Suprapubic skin (tissue), 4 donors: Measurements from ENCODE around the gene XYLT1. TPM values are rescaled to one million over a fixed set of nuclear protein-coding genes. Genes with fewer than 3 reads are reported as not detected.

Experiments
- DNase-seq, 2 donors: peaks; one replicate each; pipeline ENCODE4 v3.0.0-alpha.2; 2019; ENCODE audit warnings: low spot score in 2 of 2
- H3K27ac ChIP-seq: fragments of 200-600 bp; sonication (generic); one replicate; pipeline ENCODE4 v1.5.1; 2019
- H3K27me3 ChIP-seq: fragments of 200-600 bp; sonication (generic); one replicate; pipeline ENCODE4 v1.5.1; 2019
- H3K36me3 ChIP-seq: fragments of 200-600 bp; sonication (generic); one replicate; pipeline ENCODE4 v1.5.1; 2019
- H3K4me1 ChIP-seq: fragments of 200-600 bp; sonication (generic); one replicate; pipeline ENCODE4 v1.5.1; 2019
- H3K4me3 ChIP-seq: fragments of 200-600 bp; sonication (generic); one replicate; pipeline ENCODE4 v1.5.1; 2019; ENCODE audit warnings: mild to moderate bottlenecking
- H3K9me3 ChIP-seq: fragments of 200-600 bp; sonication (generic); one replicate; pipeline ENCODE4 v1.5.1; 2019
- EP300 ChIP-seq: sonication (generic); formaldehyde crosslinking; IDR thresholded peaks from one replicate; pipeline ENCODE4 v1.6.1; 2017; ENCODE audit warnings: antibody characterized with exemption
- POLR2A ChIP-seq, 2 donors: fragments of 450-650 bp; IDR thresholded peaks; one replicate each; pipeline ENCODE4 v1.6.1; 2017; ENCODE audit warnings: antibody characterized with exemption in 2 of 2, mild to moderate bottlenecking in 2 of 2, moderate library complexity in 2 of 2
- POLR2AphosphoS5 ChIP-seq, 3 donors: sonication (generic); formaldehyde crosslinking; IDR thresholded peaks; one replicate each; pipeline ENCODE4 v1.6.1; 2017; ENCODE audit warnings: antibody characterized with exemption in 3 of 3
- WGBS: methylation state at CpG from one replicate; pipeline ENCODE4 v1.1.5; 2018; 5-methylcytosine and 5-hydroxymethylcytosine counted together
- total RNA-seq, 4 donors: library from RNA; depleted of rRNA; stranded (reverse); fragments of >200 nt; gene quantifications; one replicate each; pipeline ENCODE4 v1.1.0, GENCODE V29; 2016
- TF ChIP-seq, protein P1 (sequence below), 2 donors: fragments of 200-600 bp in 1 of 2; fragments of 450-650 bp in 1 of 2; sonication (generic) in 1 of 2; IDR thresholded peaks; one replicate each; pipeline ENCODE4 v1.5.1; 2016 to 2019; ENCODE audit warnings: antibody characterized with exemption in 2 of 2, mild to moderate bottlenecking in 1 of 2, moderate library complexity in 1 of 2

XYLT1 gene
- total RNA-seq, 4 donors from 2014 or later: 23.5 to 30.6 (median 25.7) TPM

DNA sequence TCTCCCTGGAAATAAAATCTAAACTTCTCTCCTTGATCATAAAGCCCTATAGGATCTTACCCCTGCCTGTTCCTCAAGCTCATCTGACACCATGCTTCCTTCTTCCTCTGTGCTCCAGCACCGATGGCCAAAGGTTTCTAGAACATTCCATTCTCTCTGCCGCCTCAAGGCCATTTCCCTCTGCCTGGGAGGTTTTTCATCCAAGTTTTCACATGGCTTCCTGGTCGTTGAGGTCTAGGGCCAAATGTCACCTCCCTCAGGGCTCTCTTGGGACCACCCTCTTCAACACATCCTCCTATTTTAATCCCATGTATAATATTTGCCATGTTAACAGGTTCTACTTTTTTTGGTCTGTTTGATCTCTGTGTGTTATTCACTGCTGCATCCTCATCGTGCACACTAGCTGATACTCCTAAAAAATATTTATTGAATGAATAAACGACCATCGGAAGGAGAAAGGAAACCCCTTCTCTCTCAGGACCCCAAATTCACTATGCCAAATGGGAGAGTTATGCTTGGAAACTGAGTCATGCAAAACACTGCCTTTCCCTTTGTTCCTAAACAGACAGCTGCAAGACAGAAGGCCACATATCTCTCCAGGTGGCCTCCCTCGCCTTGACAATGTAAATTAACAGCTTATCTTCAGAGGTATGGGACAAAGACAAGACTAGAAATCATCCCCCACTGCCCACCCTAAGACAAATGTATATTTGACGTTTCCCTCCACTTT lies 78.5 kb downstream of the XYLT1 start:
- H3K27me3 ChIP-seq: no peaks in the 10 kb centered on the region
- H3K4me1 ChIP-seq: peaks cover 14% of the 10 kb centered on the region
- 76% methylated on average over 8 of the region's 8 CpGs for WGBS
- no peaks in the 10 kb centered on the region for H3K9me3 ChIP-seq
- H3K36me3 ChIP-seq: no peaks in the 10 kb centered on the region
- no peak for DNase-seq
- no peak overlapping the region for H3K4me3 ChIP-seq
- TF ChIP-seq POLR2A (IDR thresholded peaks at IDR 0.05) (no peak), POLR2AphosphoS5 (IDR thresholded peaks at IDR 0.05) (no peak)
- no peak overlapping the region for H3K27ac ChIP-seq

DNA sequence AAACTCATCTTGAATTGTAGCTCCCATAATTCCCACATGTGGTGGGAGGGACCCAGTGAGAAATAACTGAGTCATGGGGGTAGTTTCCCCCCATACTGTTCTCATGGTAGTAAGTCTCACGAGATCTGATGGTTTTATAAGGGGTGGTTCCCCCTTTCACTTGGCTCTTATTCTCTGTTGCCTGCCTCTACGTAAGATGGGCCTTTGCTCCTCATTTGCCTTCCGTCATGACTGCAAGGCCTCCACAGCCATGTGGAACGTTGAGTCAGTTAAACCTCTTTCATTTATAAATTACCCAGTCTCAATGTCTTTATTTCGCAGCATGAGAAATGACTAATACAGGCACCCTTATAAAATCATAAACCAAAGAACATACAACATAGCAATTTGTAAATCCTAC lies 79.0 kb downstream of the XYLT1 start:
- H3K4me1 ChIP-seq: peaks cover 13% of the 10 kb centered on the region
- no peaks in the 10 kb centered on the region for H3K27me3 ChIP-seq
- H3K4me3 ChIP-seq: no peak overlapping the region
- DNase-seq: no peak
- no peak overlapping the region for H3K27ac ChIP-seq
- H3K9me3 ChIP-seq: no peaks in the 10 kb centered on the region
- 93% methylated on average over 5 of the region's 5 CpGs for WGBS
- TF ChIP-seq, protein P1, sequence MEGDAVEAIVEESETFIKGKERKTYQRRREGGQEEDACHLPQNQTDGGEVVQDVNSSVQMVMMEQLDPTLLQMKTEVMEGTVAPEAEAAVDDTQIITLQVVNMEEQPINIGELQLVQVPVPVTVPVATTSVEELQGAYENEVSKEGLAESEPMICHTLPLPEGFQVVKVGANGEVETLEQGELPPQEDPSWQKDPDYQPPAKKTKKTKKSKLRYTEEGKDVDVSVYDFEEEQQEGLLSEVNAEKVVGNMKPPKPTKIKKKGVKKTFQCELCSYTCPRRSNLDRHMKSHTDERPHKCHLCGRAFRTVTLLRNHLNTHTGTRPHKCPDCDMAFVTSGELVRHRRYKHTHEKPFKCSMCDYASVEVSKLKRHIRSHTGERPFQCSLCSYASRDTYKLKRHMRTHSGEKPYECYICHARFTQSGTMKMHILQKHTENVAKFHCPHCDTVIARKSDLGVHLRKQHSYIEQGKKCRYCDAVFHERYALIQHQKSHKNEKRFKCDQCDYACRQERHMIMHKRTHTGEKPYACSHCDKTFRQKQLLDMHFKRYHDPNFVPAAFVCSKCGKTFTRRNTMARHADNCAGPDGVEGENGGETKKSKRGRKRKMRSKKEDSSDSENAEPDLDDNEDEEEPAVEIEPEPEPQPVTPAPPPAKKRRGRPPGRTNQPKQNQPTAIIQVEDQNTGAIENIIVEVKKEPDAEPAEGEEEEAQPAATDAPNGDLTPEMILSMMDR (IDR thresholded peaks at IDR 0.05): no peak
- TF ChIP-seq POLR2A (IDR thresholded peaks at IDR 0.05) (no peak), POLR2AphosphoS5 (IDR thresholded peaks at IDR 0.05) (no peak), EP300 (no peak)
- H3K36me3 ChIP-seq: no peaks in the 10 kb centered on the region

GRCh38 chr16:17389384-17389783 lies 81.4 kb downstream of the XYLT1 start:
- Histone ChIP-seq H3K9me3 (no peaks in the 10 kb centered on the region), H3K4me1 (peaks cover 10% of the 10 kb centered on the region), H3K36me3 (no peaks in the 10 kb centered on the region), H3K27ac (no peak overlapping the region), H3K27me3 (no peaks in the 10 kb centered on the region), H3K4me3 (no peak overlapping the region)
- TF ChIP-seq POLR2A (IDR thresholded peaks at IDR 0.05): no peak
- TF ChIP-seq, protein P1 (IDR thresholded peaks at IDR 0.05): no peak
- TF ChIP-seq POLR2AphosphoS5 (IDR thresholded peaks at IDR 0.05): no peak
- WGBS: 86% methylated on average over 4 of the region's 4 CpGs
- DNase-seq: no peak

DNA sequence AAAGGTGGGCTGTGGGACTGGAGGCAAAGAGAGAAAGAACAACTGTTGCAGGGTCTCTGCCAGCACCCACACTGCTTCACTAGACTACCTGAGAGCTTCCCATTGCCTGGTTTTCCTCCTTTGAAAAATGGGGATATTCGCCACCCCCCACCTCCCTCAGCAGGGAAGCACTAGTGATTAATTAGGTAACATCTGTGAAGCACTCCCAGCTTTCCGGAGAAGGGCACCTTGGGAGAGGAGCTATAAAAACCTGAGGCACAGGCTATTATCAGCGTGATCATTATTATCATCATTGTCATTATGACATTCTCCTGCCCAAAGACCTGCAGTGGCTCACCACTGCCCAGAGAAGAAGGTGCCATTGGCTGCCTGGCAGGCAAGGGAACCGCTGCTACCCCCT lies 83.5 kb downstream of the XYLT1 start:
- H3K4me3 ChIP-seq: no peak overlapping the region
- no peaks in the 10 kb centered on the region for H3K27me3 ChIP-seq
- H3K36me3 ChIP-seq: no peaks in the 10 kb centered on the region
- DNase-seq: no peak
- 94% methylated on average over 4 of the region's 4 CpGs for WGBS
- H3K4me1 ChIP-seq: peaks cover 15% of the 10 kb centered on the region
- TF ChIP-seq, protein P1 (IDR thresholded peaks at IDR 0.05): no peak
- no peak for TF ChIP-seq POLR2A (IDR thresholded peaks at IDR 0.05)
- no peak for TF ChIP-seq EP300
- TF ChIP-seq POLR2AphosphoS5 (IDR thresholded peaks at IDR 0.05): no peak
- H3K9me3 ChIP-seq: no peaks in the 10 kb centered on the region
- no peak overlapping the region for H3K27ac ChIP-seq

DNA sequence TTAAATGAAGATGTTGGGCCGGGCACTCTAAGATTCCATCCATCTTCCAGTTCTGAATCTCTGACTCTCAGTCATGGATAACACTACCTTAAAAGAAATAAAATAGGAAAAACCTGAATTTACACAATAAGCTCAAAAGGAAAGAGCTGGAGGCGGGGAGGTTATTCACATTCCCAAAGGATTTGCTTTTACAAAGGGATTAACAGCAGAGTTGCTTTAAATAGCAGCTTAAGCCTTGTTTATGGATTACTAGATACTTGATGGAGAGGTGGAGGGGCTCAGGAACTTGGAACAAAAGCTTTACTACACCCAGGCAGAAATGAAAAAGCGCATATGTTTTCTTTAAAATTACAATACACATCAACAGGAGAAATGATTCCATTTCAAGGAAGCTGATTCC lies 84.5 kb downstream of the XYLT1 start:
- 93% methylated on average over 3 of the region's 3 CpGs for WGBS
- peaks cover 15% of the 10 kb centered on the region for H3K4me1 ChIP-seq
- H3K27ac ChIP-seq: no peak overlapping the region

More for the DNA sequence above, 84.5 kb downstream of the XYLT1 start:
- no peaks in the 10 kb centered on the region for H3K27me3 ChIP-seq
- no peak overlapping the region for H3K4me3 ChIP-seq
- no peak for DNase-seq
- TF ChIP-seq EP300 (no peak), POLR2A (IDR thresholded peaks at IDR 0.05) (no peak), POLR2AphosphoS5 (IDR thresholded peaks at IDR 0.05) (no peak)
- TF ChIP-seq, protein P1 (IDR thresholded peaks at IDR 0.05): no peak
- no peaks in the 10 kb centered on the region for H3K9me3 ChIP-seq
- no peaks in the 10 kb centered on the region for H3K36me3 ChIP-seq
